Gastrocnemius medialis (tissue), 4 donors: ENCODE data around the gene SFT2D3. TPM values are rescaled to one million over a fixed set of nuclear protein-coding genes. Genes with fewer than 3 reads are reported as not detected.

Source experiments
- ATAC-seq, 2 donors: fragments of 150-250 bp; one replicate each; pipeline ENCODE4 v1.9.1; 2016
- DNase-seq, 2 donors: peaks; one replicate each; pipeline ENCODE4 v3.0.0-alpha.2; 2019
- H3K27ac ChIP-seq, 4 donors: fragments of 200-600 bp; sonication (generic); 1 replicate in 1 of 4; 2 replicates in 3 of 4; pipeline ENCODE4 v1.5.1; 2016 to 2018; ENCODE audit warnings: mild to moderate bottlenecking in 2 of 4, moderate library complexity in 1 of 4
- H3K27me3 ChIP-seq, 3 donors: fragments of 200-600 bp; sonication (generic) in 2 of 3; 1 replicate in 1 of 3; 2 replicates in 2 of 3; pipeline versions ENCODE4 v1.5.1 to v1.6.0; 2016 to 2019; ENCODE audit warnings: mild to moderate bottlenecking in 1 of 3, moderate library complexity in 1 of 3
- H3K36me3 ChIP-seq, 2 donors: fragments of 200-600 bp; sonication (generic) in 1 of 2; one replicate each; pipeline ENCODE4 v1.5.1; 2017 to 2018
- H3K4me1 ChIP-seq, 2 donors: fragments of 200-600 bp; sonication (generic) in 1 of 2; one replicate each; pipeline ENCODE4 v1.5.1; 2016 to 2017; ENCODE audit warnings: mild to moderate bottlenecking in 2 of 2
- H3K4me3 ChIP-seq, 4 donors: fragments of 200-600 bp; sonication (generic) in 3 of 4; 1 replicate in 1 of 4; 2 replicates in 3 of 4; pipeline ENCODE4 v1.5.1; 2016 to 2019; ENCODE audit warnings: mild to moderate bottlenecking in 2 of 4
- H3K9me3 ChIP-seq, 3 donors: fragments of 200-600 bp; sonication (generic) in 2 of 3; 1 replicate in 1 of 3; 2 replicates in 2 of 3; pipeline ENCODE4 v1.5.1; 2016 to 2019
- POLR2A ChIP-seq, 2 donors: fragments of 450-650 bp; IDR thresholded peaks; one replicate each; pipeline ENCODE4 v1.6.1; 2017; ENCODE audit warnings: antibody characterized with exemption in 2 of 2, mild to moderate bottlenecking in 2 of 2, moderate library complexity in 2 of 2
- in situ Hi-C, 4 donors: fragments of 200-750 bp; cut with MboI; loops; one replicate each; pipeline versions ENCODE4 v1.15.0 to v1.8.0; 2017; ENCODE audit warnings: low sequenced_read_pairs in 4 of 4
- intact Hi-C: fragments of 100-400 bp; cut with DNase I; formaldehyde crosslinking; loops from one replicate; pipeline ENCODE4 v1.15.1; 2023; ENCODE audit warnings: low total_unique reads
- total RNA-seq, 4 donors: library from RNA; depleted of rRNA; stranded (reverse); fragments of >200 nt; gene quantifications; one replicate each; pipeline versions ENCODE4 v1.1.0 to v1.2.3, GENCODE V29; 2016
- TF ChIP-seq, protein P1 (sequence below), 5 experiments: fragments of 450-650 bp in 3 of 5; fragments of 200-600 bp in 2 of 5; sonication (generic) in 2 of 5; IDR thresholded peaks in 4 of 5; conservative IDR thresholded peaks in 1 of 5; 1 replicate in 4 of 5; 2 replicates in 1 of 5; pipeline ENCODE4 v1.5.1; 2016 to 2019; ENCODE audit warnings: antibody characterized with exemption in 5 of 5, mild to moderate bottlenecking in 3 of 5, moderate library complexity in 3 of 5

SFT2D3 gene, protein sequence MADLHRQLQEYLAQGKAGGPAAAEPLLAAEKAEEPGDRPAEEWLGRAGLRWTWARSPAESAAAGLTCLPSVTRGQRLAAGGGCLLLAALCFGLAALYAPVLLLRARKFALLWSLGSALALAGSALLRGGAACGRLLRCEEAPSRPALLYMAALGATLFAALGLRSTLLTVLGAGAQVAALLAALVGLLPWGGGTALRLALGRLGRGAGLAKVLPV
- total RNA-seq: 1 to 10 TPM; 3.0 to 5.5 (median 3.5) TPM

DNA sequence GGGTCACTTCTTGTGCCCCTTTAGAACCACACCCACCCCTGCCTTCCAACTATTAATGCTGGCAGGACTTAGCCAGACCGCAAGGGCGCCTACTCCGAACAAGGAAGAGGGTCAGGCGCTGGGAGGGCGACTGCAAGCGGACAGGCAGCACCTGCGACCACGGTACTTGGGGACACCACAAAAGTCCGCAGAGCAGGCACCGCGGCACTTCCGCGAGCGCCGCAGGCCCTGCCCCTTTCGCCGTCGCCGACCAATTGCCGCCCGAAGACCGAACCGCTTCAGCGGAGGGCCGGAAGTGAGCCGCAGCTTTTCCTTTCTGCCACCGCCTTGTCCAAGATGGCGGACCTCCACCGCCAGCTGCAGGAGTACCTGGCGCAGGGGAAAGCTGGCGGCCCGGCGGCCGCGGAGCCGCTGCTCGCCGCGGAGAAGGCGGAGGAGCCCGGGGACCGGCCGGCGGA is at the start of gene SFT2D3:
TSS of gene SFT2D3 (plus strand) at position 305 of the 458 bp plus-strand sequence. CDS start at position 337, 32 bp downstream.
- Histone ChIP-seq H3K4me3 (peak within 1 kb of the TSS; percentile 60 to 72 (median 68)), H3K4me1 (peaks cover 36% of the 10 kb centered on the region in 2 donors), H3K27ac (peak within 1 kb of the TSS; percentile 92 to 95 (median 95)), H3K27me3 (no peaks in the 10 kb centered on the region), H3K36me3 (peaks cover 0 to 10% of the 10 kb centered on the region in 2 donors), H3K9me3 (no peaks in the 10 kb centered on the region)
- in situ Hi-C loops: no loop called here
- DNase-seq: peak; percentile 90
- intact Hi-C loops: loop anchor here (1.0 to 10.0 kb wide), 6 partner anchors 108 to 326 kb away; partner anchors contain the start of genes IWS1, MAP3K2 and SAP130
- peak; percentile 84 to 87 for TF ChIP-seq POLR2A (IDR thresholded peaks at IDR 0.05)
- TF ChIP-seq, protein P1, sequence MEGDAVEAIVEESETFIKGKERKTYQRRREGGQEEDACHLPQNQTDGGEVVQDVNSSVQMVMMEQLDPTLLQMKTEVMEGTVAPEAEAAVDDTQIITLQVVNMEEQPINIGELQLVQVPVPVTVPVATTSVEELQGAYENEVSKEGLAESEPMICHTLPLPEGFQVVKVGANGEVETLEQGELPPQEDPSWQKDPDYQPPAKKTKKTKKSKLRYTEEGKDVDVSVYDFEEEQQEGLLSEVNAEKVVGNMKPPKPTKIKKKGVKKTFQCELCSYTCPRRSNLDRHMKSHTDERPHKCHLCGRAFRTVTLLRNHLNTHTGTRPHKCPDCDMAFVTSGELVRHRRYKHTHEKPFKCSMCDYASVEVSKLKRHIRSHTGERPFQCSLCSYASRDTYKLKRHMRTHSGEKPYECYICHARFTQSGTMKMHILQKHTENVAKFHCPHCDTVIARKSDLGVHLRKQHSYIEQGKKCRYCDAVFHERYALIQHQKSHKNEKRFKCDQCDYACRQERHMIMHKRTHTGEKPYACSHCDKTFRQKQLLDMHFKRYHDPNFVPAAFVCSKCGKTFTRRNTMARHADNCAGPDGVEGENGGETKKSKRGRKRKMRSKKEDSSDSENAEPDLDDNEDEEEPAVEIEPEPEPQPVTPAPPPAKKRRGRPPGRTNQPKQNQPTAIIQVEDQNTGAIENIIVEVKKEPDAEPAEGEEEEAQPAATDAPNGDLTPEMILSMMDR (IDR thresholded peaks at IDR 0.05 in 4 of 5, conservative IDR thresholded peaks at IDR 0.05 in 1 of 5): no peak
- peak; percentile 82 to 84 for ATAC-seq

DNA sequence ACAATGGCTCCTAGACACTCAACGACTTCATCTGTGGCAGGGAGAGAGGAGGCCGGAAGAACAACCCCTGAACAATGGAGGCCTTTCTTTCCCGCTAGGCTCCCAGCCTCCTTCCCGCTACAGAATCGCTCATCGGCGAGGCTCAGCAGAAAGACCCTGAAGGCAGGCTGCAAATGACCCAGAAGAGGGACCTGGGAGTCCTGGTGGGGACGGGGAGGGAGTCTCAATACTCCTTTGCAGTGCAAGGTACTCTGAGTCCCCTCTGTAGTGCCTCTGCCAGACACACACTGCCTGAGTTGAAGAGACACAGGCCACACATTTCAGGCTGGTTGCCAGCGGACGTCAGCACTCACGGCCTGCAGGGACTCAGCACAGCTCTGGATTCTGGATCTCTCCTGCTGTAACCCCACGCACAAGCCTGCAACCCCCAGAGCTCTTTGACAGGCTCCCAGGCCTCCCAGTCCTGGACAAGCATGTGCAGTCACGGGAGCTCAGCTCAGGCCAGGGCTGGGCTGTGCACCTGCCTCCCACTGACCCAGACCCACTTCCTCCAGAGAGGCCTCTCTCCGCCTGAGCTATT is 49.2 kb upstream of the SFT2D3 start:
- H3K9me3 ChIP-seq: no peaks in the 10 kb centered on the region
- H3K27me3 ChIP-seq: no peaks in the 10 kb centered on the region
- H3K27ac ChIP-seq: peak overlapping the region; percentile 59 to 68 (median 64)
- ATAC-seq (peak in 1 of 2 donors; percentile 15), DNase-seq (peak in 1 of 2 donors; percentile 35)
- in situ Hi-C loops: no loop called here
- intact Hi-C loops: no loop called here
- no peaks in the 10 kb centered on the region for H3K36me3 ChIP-seq
- TF ChIP-seq POLR2A (IDR thresholded peaks at IDR 0.05): no peak
- TF ChIP-seq, protein P1 (IDR thresholded peaks at IDR 0.05 in 4 of 5, conservative IDR thresholded peaks at IDR 0.05 in 1 of 5): no peak
- peaks cover 22 to 39% of the 10 kb centered on the region in 2 donors for H3K4me1 ChIP-seq
- no peak overlapping the region for H3K4me3 ChIP-seq

DNA sequence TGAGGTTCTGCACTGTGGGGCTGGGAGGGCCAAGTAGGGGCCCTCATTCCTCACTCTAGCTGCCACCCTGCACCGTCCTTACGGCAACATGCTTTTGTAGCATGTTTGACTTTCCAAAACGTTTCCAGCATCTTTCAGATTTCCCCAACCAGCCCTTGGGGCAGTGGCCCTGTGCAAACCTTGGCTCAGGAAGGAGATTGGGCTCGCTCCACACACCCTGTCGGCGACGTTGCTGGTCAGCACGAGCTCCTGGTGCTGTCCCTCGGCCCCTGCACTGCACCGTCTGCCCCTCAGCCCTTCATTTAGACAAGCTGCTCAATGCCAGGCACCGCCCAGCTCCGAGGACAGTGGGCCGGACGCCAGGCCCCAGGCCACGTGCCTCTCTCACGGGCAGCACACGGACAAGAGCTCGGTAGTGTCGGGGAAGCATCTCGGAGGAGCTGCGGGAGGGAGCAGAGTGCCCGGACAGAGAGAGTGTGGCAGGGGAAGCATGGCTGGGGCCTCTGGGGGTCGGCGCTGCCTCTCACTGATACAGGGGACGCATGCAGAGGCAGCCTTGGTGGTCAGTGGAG is 48.4 kb upstream of the SFT2D3 start:
- intact Hi-C loops: no loop called here
- no peak for ATAC-seq
- Histone ChIP-seq H3K4me1 (peaks cover 22 to 42% of the 10 kb centered on the region in 2 donors), H3K4me3 (no peak overlapping the region), H3K9me3 (no peaks in the 10 kb centered on the region), H3K27ac (peak overlapping the region; percentile 59 to 68 (median 64)), H3K36me3 (no peaks in the 10 kb centered on the region), H3K27me3 (no peaks in the 10 kb centered on the region)
- DNase-seq: no peak
- TF ChIP-seq POLR2A (IDR thresholded peaks at IDR 0.05): no peak
- TF ChIP-seq, protein P1 (IDR thresholded peaks at IDR 0.05 in 4 of 5, conservative IDR thresholded peaks at IDR 0.05 in 1 of 5): no peak
- in situ Hi-C loops: no loop called here

DNA sequence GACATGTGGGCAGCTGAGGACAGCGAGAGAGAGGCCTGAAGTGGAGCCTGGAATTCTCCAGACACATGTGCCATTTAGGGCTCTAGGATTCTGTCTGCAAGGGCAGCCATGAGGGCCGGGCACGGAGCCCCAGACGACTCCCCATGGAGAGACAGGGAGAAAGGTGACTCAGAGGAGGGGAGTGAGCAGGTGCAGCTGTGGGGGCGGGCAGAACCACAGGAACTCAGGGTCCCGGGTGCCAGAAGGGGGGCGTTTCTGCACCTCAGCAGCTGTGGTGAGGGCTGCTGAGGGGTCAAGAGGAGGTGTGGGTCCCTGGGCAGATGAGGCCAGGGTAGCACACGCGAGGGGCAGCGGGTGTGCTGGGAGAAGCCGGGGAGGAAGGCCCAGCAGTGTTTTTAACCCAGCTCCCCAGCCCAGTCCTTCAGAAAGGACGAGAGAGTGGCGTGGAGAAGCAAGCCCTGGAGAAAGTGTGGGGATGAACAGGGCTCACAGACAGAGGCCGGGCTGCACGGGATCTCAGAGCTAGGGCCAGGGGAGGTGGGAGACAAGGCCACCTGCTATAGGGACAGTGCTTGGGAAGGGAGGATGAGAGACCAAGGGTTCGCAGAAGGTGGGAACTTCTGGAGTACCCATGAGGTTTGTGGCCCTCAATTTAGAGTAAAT is 47.7 kb upstream of the SFT2D3 start:
- Histone ChIP-seq H3K4me3 (no peak overlapping the region), H3K9me3 (no peaks in the 10 kb centered on the region), H3K4me1 (peaks cover 22 to 42% of the 10 kb centered on the region in 2 donors), H3K27ac (peak overlapping the region; percentile 59 to 79 (median 64)), H3K36me3 (no peaks in the 10 kb centered on the region), H3K27me3 (no peaks in the 10 kb centered on the region)
- no peak for ATAC-seq
- in situ Hi-C loops (no loop called here), intact Hi-C loops (no loop called here)
- no peak for TF ChIP-seq POLR2A (IDR thresholded peaks at IDR 0.05)
- TF ChIP-seq, protein P1 (IDR thresholded peaks at IDR 0.05 in 4 of 5, conservative IDR thresholded peaks at IDR 0.05 in 1 of 5): no peak
- no peak for DNase-seq
